Small intestine (tissue), 7 donors: Measurements from ENCODE around the gene NRL. TPM values are rescaled to one million over a fixed set of nuclear protein-coding genes. Genes with fewer than 3 reads are reported as not detected.
A peak's percentile ranks its signal among the peaks of the same experiment; 100 is the strongest.

Source experiments
- DNase-seq, 2 donors: peaks; one replicate each; pipeline versions ENCODE4 v3.0.0 to v3.0.0-alpha.2; 2013
- FAIRE-seq: peaks from 2 replicates; lab custom pipeline; 2012; peaks lifted over from hg19 to GRCh38; lab: Jason Lieb, UNC
- H3K27ac ChIP-seq, 3 donors: one replicate each; pipeline ENCODE4 v1.5.1; 2013; ENCODE audit warnings: low read length in 2 of 3, mild to moderate bottlenecking in 2 of 3, control low read depth in 1 of 3, inconsistent platforms in 1 of 3, low read depth in 1 of 3, moderate library complexity in 1 of 3
- H3K27me3 ChIP-seq, 3 donors: one replicate each; pipeline ENCODE4 v1.6.1; 2013; ENCODE audit warnings: low read length in 3 of 3, inconsistent platforms in 1 of 3; ENCODE audit not compliant: control insufficient read depth in 3 of 3, insufficient read depth in 3 of 3
- H3K36me3 ChIP-seq, 3 donors: one replicate each; pipeline ENCODE4 v1.6.1; 2013; ENCODE audit warnings: low read length in 3 of 3, inconsistent platforms in 1 of 3, low read depth in 1 of 3, mild to moderate bottlenecking in 1 of 3, moderate library complexity in 1 of 3; ENCODE audit not compliant: control insufficient read depth in 3 of 3, insufficient read depth in 2 of 3
- H3K4me1 ChIP-seq, 3 donors: one replicate each; pipeline ENCODE4 v1.6.1; 2013; ENCODE audit warnings: low read length in 2 of 3, inconsistent platforms in 1 of 3, low read depth in 1 of 3, mild to moderate bottlenecking in 1 of 3, moderate library complexity in 1 of 3; ENCODE audit not compliant: control insufficient read depth in 3 of 3, insufficient read depth in 2 of 3
- H3K4me3 ChIP-seq, 3 donors: one replicate each; pipeline ENCODE4 v1.5.1; 2013; ENCODE audit warnings: low read length in 3 of 3, control low read depth in 1 of 3, inconsistent platforms in 1 of 3, low read depth in 1 of 3, mild to moderate bottlenecking in 1 of 3, moderate library complexity in 1 of 3
- H3K9me3 ChIP-seq, 2 donors: one replicate each; pipeline ENCODE4 v1.6.1; 2013; ENCODE audit warnings: low read depth in 1 of 2, low read length in 1 of 2; ENCODE audit not compliant: control insufficient read depth in 2 of 2, insufficient read depth in 1 of 2
- WGBS, 3 donors: extraction: QIAGEN DNeasy Blood & Tissue Kit; methylation state at CpG; one replicate each; pipeline ENCODE4 v1.1.7; 2013; 5-methylcytosine and 5-hydroxymethylcytosine counted together
- polyA plus RNA-seq, 4 donors: library from polyadenylated mRNA; stranded (reverse) in 3 of 4; unstranded in 1 of 4; fragments of 200-250 nt in 3 of 4; fragments of 120-200 nt in 1 of 4; gene quantifications; one replicate each; pipeline versions ENCODE4 v1.2.1 to v1.2.3, GENCODE V29; 2013
- donor health status: healthy with polysubstance abuse.
- donor health status: control.
- donor health status: control.
- donor health status: Bipolar disorder and iron deficiency.
- donor health status: healthy.

NRL gene
- polyA plus RNA-seq, 4 donors = 1.5 to 4.0 (median 2.7) TPM

DNA sequence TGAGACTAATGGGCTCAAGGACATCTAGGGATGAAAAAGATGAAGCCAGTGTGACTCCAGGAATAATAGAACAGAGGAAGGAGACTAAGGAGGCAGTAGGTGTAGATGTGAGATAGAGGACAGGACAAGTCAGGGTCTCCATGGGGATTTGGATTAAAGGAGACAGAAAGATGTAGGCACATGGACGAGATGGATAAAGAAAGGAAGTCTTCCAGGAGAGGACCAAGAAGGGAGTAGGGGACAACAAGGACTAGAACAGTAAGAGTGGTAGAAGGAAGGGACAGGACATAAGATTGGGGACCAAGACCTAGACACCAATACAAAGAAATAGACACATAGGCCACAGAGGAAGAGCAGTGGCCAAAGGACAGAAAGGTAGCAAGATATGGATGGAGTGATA, 27.7 kb downstream of the NRL start:
- Histone ChIP-seq H3K36me3 (peaks cover 0 to 3% (median 0%) of the 10 kb centered on the region in 3 donors), H3K27me3 (no peaks in the 10 kb centered on the region), H3K27ac (no peak overlapping the region), H3K4me1 (peaks cover 0 to 20% (median 5%) of the 10 kb centered on the region in 3 donors), H3K4me3 (no peak overlapping the region), H3K9me3 (no peaks in the 10 kb centered on the region)
- DNase-seq (no peak), FAIRE-seq (no peak)
- 88 to 91% (median 90%) methylated on average over 1 of the region's 1 CpG for WGBS, 3 donors

DNA sequence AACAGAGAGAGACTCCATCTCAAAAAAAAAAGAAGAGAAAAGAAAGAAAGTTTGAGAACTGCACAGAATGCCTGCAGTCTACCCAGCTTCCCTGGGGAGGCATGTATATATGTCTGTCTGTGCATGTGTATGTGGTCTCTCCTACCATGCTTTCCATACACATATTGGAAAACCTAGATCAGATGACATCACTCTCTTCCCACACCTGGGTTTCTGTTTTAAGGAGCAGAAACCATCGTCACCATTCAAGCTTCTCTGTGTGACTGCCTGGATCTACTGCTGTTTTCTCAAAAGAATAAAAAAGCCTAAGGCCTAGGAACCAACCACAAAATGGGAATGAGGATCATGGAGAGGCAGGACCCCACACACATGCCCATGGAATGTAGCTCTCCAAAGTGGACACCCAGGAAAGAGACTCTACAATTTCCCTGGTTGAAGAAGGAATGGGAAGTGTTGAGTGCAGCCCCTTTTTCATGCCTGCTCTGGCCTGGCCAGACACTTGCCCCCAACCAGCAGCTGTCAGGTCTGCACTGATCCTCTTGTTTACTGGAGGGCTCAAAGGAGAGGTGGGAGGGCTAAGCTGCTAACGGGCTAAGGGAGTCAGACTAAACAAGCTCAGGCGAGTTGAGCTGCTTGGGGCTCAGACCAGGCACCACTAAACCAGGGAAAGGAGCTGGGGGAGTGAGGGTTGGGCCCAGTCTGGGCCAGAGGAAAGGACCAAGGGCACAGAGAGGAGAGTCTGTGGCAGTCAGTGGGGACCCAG, 28.4 kb downstream of the NRL start:
- no peak for DNase-seq
- Histone ChIP-seq H3K27me3 (no peaks in the 10 kb centered on the region), H3K4me1 (peaks cover 0 to 17% (median 6%) of the 10 kb centered on the region in 3 donors), H3K9me3 (no peaks in the 10 kb centered on the region), H3K4me3 (no peak overlapping the region), H3K36me3 (peaks cover 0 to 3% (median 0%) of the 10 kb centered on the region in 3 donors), H3K27ac (no peak overlapping the region)
- WGBS, 3 donors = 75 to 89% (median 85%) methylated on average over 3 of the region's 3 CpGs
- no peak for FAIRE-seq

DNA sequence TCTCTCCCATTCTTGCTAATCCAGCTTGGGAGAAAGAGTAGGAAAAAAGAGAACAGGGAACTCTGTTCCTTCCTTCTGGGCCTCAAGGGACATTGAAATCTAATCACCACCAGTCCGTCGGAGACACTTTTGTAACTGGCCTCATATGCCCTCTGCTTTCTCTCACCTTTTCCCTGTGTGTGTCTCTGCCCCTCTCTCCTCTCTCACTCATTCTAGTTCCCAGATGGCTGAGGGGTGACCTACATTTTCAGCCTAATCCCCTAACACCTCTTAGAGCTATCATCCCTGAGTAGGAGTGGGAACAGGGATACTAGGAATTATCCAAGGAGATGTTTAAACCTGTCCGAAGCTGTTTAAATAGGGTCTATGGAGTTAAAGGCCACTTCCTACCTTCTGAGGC, 29.5 kb downstream of the NRL start:
- no peak overlapping the region for H3K4me3 ChIP-seq
- WGBS, 3 donors = 91 to 100% (median 98%) methylated on average over 3 of the region's 3 CpGs
- H3K4me1 ChIP-seq = peaks cover 0 to 15% (median 9%) of the 10 kb centered on the region in 3 donors
- H3K27me3 ChIP-seq = no peaks in the 10 kb centered on the region
- FAIRE-seq = no peak
- no peak overlapping the region for H3K27ac ChIP-seq
- no peaks in the 10 kb centered on the region for H3K9me3 ChIP-seq
- H3K36me3 ChIP-seq = peaks cover 0 to 3% (median 0%) of the 10 kb centered on the region in 3 donors
- no peak for DNase-seq

DNA sequence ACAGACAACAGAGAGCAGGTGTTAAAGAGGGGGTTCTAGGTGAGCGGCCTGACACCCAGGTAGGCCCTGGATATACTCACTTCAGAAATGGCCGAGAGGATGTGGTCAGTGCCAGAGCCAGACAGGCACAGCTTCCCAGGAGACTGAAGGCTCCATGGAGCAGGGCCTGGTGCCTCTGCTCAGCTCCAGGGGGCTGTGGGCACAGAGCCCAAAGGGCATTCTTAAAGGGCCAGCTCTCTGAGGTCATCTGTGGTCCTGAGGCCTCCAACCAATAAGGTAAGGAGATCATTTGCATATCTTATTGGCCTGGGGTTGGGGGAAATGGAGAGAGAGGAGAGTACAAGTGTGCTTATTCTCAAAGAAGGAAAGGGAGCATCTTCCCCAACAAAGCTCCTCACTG, 30.3 kb downstream of the NRL start:
- no peaks in the 10 kb centered on the region for H3K27me3 ChIP-seq
- no peak overlapping the region for H3K4me3 ChIP-seq
- peaks cover 0 to 3% (median 0%) of the 10 kb centered on the region in 3 donors for H3K36me3 ChIP-seq
- no peaks in the 10 kb centered on the region for H3K9me3 ChIP-seq
- no peak overlapping the region for H3K27ac ChIP-seq
- WGBS, 3 donors = 93 to 97% (median 97%) methylated on average over 2 of the region's 2 CpGs
- DNase-seq = no peak
- no peak for FAIRE-seq
- peaks cover 0 to 15% (median 9%) of the 10 kb centered on the region in 3 donors for H3K4me1 ChIP-seq

DNA sequence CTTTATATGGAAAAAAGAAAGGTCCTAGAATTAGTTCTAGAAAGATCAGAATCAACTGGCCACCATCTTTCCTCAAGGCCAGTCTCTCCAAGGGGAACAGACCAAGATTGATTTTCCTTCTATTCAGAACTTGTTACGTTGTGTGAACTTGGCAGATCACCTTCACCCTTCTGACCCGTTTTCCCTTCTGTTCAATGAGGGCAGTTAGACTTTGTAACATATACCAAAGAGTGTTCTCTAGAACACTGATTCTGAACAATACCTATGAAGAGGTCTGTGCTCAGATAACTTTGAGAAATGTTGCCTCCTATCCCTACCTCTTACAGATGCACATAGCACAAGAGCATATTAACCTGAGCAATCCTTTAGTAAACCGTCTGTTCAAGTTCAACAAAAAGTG, 31.3 kb downstream of the NRL start:
- 44 to 80% (median 59%) methylated on average over 3 of the region's 3 CpGs for WGBS, 3 donors
- Histone ChIP-seq H3K27me3 (no peaks in the 10 kb centered on the region), H3K4me1 (peaks cover 0 to 15% (median 9%) of the 10 kb centered on the region in 3 donors), H3K9me3 (no peaks in the 10 kb centered on the region), H3K4me3 (no peak overlapping the region), H3K27ac (no peak overlapping the region), H3K36me3 (peaks cover 0 to 3% (median 0%) of the 10 kb centered on the region in 3 donors)
- FAIRE-seq (no peak), DNase-seq (peak in 1 of 2 donors; percentile 39)

DNA sequence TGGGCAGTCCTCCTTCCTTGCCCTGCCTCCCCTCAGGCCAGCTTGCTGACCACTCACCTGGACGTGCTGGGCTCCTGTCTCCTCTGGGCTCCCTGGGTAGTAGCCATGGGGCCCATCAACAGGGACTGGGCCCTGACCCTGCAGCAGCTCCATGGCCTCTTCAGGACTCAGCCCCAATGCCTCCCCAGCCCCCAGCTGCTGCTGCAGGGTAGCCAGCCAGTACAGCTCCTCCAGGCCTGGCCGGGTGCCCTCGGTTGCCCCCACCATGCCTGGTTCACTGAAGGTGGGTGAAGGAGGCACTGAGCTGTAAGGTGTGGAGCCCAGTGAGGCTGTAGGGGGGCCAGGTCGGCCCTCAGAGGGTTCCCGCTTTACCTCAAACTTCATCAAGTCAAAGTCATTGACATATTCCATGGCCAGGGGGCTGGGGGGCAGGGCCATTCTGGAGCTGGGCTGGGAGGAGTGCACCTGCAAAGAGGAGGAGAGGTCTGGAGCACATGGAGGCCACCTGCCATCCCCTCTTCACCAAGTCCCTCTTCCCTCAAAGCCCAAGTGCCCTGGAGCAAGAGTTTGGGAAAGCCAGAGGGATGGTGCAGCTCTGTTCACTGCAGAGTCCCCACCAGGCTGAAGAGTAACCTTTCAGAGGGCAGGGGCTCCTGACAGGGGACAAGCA, 32.2 kb downstream of the NRL start:
- DNase-seq = no peak
- Histone ChIP-seq H3K27me3 (no peaks in the 10 kb centered on the region), H3K4me3 (no peak overlapping the region), H3K27ac (no peak overlapping the region), H3K36me3 (no peaks in the 10 kb centered on the region), H3K4me1 (peaks cover 0 to 15% (median 9%) of the 10 kb centered on the region in 3 donors), H3K9me3 (no peaks in the 10 kb centered on the region)
- 91 to 95% (median 93%) methylated on average over 5 of the region's 5 CpGs for WGBS, 3 donors
- FAIRE-seq = no peak

DNA sequence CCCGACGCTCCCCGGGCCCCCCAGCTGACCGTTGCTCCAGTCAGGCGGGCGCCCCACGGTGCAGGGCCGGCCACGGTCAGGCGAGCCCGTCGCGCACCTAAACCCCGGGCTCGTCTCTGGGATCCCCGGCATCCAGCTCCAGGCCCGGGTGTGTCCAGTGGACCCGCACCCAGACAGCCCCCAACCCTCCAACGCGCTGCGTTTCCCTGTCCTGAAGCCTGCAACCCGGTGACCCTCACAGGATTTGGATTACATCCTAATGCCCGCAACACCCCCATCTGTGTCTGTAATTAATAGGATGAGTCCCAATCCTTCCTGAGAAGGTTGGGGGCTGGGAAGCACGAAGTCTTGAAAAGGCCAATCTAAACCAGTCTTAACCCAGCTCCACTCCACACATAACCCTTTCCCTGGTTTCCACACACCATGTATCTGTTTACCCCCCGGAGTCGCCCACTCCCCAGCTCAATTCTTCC, 33.0 kb downstream of the NRL start:
- H3K27ac ChIP-seq = peak overlapping the region; percentile 65 to 97 (median 76)
- H3K4me3 ChIP-seq = peak overlapping the region; percentile 52 to 77 (median 65)
- no peaks in the 10 kb centered on the region for H3K36me3 ChIP-seq
- H3K27me3 ChIP-seq = no peaks in the 10 kb centered on the region
- no peaks in the 10 kb centered on the region for H3K9me3 ChIP-seq
- 21 to 27% (median 22%) methylated on average over 17 to 26 of the region's 26 CpGs for WGBS, 3 donors
- FAIRE-seq = no peak
- peaks cover 0 to 15% (median 9%) of the 10 kb centered on the region in 3 donors for H3K4me1 ChIP-seq
- DNase-seq = no peak

DNA sequence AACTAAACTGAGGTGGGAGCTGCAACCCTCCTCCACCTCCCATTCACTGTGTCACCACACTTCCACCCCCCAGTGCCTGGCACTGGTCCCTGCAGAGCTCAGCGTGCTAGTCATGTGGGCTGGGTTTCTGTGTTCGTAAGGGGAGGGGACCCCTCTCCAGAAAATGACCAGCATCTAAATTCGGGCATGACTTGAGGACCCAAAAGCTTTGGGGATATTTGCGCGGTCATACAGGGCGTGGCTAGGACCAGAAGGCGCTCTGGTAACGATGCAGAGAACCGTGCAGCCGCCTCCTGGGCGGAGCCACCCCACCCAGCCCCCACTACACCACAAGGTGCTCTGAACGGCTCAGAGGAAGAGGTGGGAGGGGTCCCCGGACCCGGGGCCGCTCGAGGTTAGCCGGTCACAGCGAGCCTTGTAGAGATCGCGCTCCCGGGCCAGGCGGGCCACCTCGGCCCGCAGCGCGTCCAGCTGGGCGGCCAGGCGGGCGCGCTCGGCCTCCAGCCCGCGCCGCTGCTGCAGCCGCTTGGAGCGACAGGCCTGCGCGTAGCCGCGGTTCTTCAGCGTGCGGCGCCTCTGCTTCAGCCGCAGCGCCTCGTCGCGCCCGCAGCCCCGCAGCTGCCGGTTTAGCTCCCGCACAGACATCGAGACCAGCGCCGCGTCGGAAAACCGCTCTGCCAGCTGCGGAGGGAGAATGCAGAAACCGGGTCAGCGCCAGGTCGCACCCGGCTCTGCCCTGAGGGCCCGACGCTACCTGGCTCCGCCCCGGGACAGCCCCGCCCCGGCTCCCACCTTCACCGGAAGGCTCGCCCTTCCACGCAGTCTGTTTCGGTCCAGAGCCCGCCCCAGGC, 33.6 kb downstream of the NRL start:
- H3K4me1 ChIP-seq = peaks cover 0 to 16% (median 11%) of the 10 kb centered on the region in 3 donors
- peak overlapping the region; percentile 52 to 77 (median 65) for H3K4me3 ChIP-seq
- H3K36me3 ChIP-seq = no peaks in the 10 kb centered on the region
- peak overlapping the region; percentile 76 to 97 (median 89) for H3K27ac ChIP-seq
- H3K9me3 ChIP-seq = no peaks in the 10 kb centered on the region
- no peaks in the 10 kb centered on the region for H3K27me3 ChIP-seq
- 0% methylated on average over 55 to 74 of the region's 74 CpGs for WGBS, 3 donors
- DNase-seq (peak; percentile 83 to 89), FAIRE-seq (no peak)
